Thyroid gland (tissue), 4 donors: Measurements from ENCODE around the gene CBLB. TPM values are rescaled to one million over a fixed set of nuclear protein-coding genes. Genes with fewer than 3 reads are reported as not detected.

Experiments used
- DNase-seq, 2 donors: peaks; one replicate each; pipeline ENCODE4 v3.0.0-alpha.2; 2019
- H3K27ac ChIP-seq, 3 donors: fragments of 200-600 bp; sonication (generic); 1 replicate in 2 of 3; 2 replicates in 1 of 3; pipeline ENCODE4 v1.5.1; 2016 to 2019; ENCODE audit warnings: mild to moderate bottlenecking in 1 of 3, moderate library complexity in 1 of 3
- H3K27me3 ChIP-seq: fragments of 200-600 bp; sonication (generic); one replicate; pipeline ENCODE4 v1.5.1; 2019
- H3K36me3 ChIP-seq, 2 donors: fragments of 200-600 bp; sonication (generic); one replicate each; pipeline ENCODE4 v1.5.1; 2016 to 2019
- H3K4me1 ChIP-seq, 2 donors: fragments of 200-600 bp; sonication (generic); one replicate each; pipeline ENCODE4 v1.5.1; 2017 to 2019
- H3K4me3 ChIP-seq, 3 donors: fragments of 200-600 bp; sonication (generic); replicated peaks in 1 of 3; 1 replicate in 2 of 3; 2 replicates in 1 of 3; pipeline ENCODE4 v1.5.1; 2016; ENCODE audit warnings: mild to moderate bottlenecking in 1 of 3
- H3K9me3 ChIP-seq: fragments of 200-600 bp; sonication (generic); one replicate; pipeline ENCODE4 v1.5.1; 2017
- POLR2A ChIP-seq, 2 donors: fragments of 450-650 bp; IDR thresholded peaks; one replicate each; pipeline ENCODE4 v1.6.1; 2017; ENCODE audit warnings: antibody characterized with exemption in 2 of 2, mild to moderate bottlenecking in 2 of 2, moderate library complexity in 1 of 2
- WGBS, 2 donors: methylation state at CpG; one replicate each; pipeline ENCODE4 v1.1.5; 2017; 5-methylcytosine and 5-hydroxymethylcytosine counted together
- intact Hi-C: fragments of 100-400 bp; cut with DNase I; formaldehyde crosslinking; loops from one replicate; pipeline ENCODE4 v1.15.1; 2023
- total RNA-seq, 4 donors: library from RNA; depleted of rRNA; stranded (reverse); fragments of >200 nt; gene quantifications; one replicate each; pipeline ENCODE4 v1.2.3, GENCODE V29; 2016
- TF ChIP-seq, protein P1 (sequence below), 6 experiments: fragments of 200-600 bp in 3 of 6; fragments of 450-650 bp in 3 of 6; sonication (generic) in 3 of 6; IDR thresholded peaks; one replicate each; pipeline ENCODE4 v1.5.1; 2016 to 2019; ENCODE audit warnings: antibody characterized with exemption in 6 of 6, mild to moderate bottlenecking in 2 of 6, inconsistent platforms in 1 of 6, moderate library complexity in 1 of 6

Gene CBLB
- total RNA-seq, 4 donors from 2014 or later, result 61.8 to 119 (median 83.4) TPM

DNA sequence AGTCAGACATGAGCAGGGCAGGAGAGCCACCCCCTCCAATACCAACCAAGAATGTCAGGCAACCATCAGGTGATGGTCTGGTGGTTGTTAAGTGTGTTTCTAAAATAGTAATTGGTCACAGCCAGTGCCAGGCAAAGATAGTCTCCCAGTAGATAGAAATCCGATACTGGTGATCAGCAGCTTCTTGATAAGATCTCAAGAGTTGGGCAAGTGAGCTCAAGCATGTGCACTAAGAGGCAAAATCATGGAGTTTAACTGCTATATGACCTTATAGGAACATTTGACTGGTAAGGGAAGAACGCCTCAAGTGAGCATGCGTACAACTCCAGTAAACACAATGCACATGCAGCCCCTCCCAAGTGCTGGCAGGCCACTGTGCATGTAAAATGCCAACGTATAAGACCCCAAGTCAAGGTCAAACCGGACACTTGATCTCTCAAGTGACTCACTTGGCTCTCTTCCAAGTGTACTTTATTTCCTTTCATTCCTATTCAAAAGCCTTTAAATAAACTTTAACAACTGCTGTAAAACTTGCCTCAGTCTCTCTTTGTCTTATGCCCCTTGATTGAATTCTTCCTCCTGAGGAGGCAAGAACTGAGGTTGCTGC is 36.0 kb upstream of the CBLB start:
- Histone ChIP-seq H3K36me3 (no peaks in the 10 kb centered on the region), H3K27ac (peak overlapping the region; percentile 48 to 85 (median 58)), H3K4me1 (peaks cover 28 to 39% of the 10 kb centered on the region in 2 donors), H3K9me3 (no peaks in the 10 kb centered on the region), H3K4me3 (no peak overlapping the region), H3K27me3 (no peaks in the 10 kb centered on the region)
- TF ChIP-seq POLR2A (IDR thresholded peaks at IDR 0.05), result no peak
- TF ChIP-seq, protein P1, sequence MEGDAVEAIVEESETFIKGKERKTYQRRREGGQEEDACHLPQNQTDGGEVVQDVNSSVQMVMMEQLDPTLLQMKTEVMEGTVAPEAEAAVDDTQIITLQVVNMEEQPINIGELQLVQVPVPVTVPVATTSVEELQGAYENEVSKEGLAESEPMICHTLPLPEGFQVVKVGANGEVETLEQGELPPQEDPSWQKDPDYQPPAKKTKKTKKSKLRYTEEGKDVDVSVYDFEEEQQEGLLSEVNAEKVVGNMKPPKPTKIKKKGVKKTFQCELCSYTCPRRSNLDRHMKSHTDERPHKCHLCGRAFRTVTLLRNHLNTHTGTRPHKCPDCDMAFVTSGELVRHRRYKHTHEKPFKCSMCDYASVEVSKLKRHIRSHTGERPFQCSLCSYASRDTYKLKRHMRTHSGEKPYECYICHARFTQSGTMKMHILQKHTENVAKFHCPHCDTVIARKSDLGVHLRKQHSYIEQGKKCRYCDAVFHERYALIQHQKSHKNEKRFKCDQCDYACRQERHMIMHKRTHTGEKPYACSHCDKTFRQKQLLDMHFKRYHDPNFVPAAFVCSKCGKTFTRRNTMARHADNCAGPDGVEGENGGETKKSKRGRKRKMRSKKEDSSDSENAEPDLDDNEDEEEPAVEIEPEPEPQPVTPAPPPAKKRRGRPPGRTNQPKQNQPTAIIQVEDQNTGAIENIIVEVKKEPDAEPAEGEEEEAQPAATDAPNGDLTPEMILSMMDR (IDR thresholded peaks at IDR 0.05), result no peak
- intact Hi-C loops, result no loop called here
- peak; percentile 22 to 33 for DNase-seq
- 34 to 39% methylated on average over 5 of the region's 5 CpGs for WGBS, 2 donors

DNA sequence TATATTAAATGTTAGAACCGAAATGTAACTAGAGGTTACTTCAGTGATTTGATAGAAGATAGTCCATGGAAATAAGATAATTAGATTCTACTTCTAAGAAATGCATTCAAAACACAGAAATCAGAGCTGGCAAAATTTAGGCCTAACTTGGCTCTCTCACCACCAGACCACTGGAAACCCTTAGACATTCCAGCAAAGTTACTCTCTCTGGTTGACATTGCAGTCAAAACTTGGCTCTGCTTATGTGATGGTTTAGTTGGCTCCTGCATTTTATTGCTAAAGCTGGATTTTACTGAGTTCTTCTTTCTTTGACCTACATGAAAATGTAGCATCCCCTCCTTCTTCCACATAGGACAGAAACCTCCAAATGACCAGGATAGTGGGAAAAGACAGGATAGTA is 35.4 kb upstream of the CBLB start:
- H3K4me1 ChIP-seq, result peaks cover 28 to 39% of the 10 kb centered on the region in 2 donors
- H3K9me3 ChIP-seq, result no peaks in the 10 kb centered on the region
- intact Hi-C loops, result no loop called here
- H3K27ac ChIP-seq, result peak overlapping the region; percentile 48 to 85 (median 58)
- no peak for DNase-seq
- WGBS, 2 donors, result 97% methylated on average over 1 of the region's 1 CpG
- no peak overlapping the region for H3K4me3 ChIP-seq
- no peaks in the 10 kb centered on the region for H3K36me3 ChIP-seq
- TF ChIP-seq, protein P1 (IDR thresholded peaks at IDR 0.05), result no peak
- TF ChIP-seq POLR2A (IDR thresholded peaks at IDR 0.05), result no peak
- H3K27me3 ChIP-seq, result no peaks in the 10 kb centered on the region

DNA sequence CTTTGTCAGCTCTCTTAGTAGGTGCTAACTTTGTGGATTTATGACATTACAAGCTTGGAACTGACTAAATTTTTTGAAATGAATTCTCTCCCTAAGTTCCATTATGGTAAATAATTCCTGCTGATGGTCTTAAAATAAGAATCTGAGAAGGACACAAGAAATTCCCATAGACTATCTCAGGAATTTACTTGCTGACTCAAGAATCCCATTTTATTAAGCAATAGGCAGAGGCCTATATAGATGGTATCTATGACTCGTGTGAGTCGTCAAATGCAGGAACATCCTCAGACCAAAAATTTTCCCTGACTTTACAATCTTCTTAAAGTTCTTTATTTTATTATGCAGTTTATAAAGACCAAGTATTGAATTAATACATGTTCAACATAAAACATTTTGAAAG is 30.7 kb upstream of the CBLB start:
- DNase-seq, result no peak
- H3K27me3 ChIP-seq, result no peaks in the 10 kb centered on the region
- intact Hi-C loops, result no loop called here
- H3K4me1 ChIP-seq, result peaks cover 0 to 7% of the 10 kb centered on the region in 2 donors
- H3K36me3 ChIP-seq, result no peaks in the 10 kb centered on the region
- WGBS, 2 donors, result 89 to 95% methylated on average over 2 of the region's 2 CpGs
- no peaks in the 10 kb centered on the region for H3K9me3 ChIP-seq
- H3K27ac ChIP-seq, result no peak overlapping the region
- no peak for TF ChIP-seq POLR2A (IDR thresholded peaks at IDR 0.05)
- TF ChIP-seq, protein P1 (IDR thresholded peaks at IDR 0.05), result no peak
- H3K4me3 ChIP-seq, result no peak overlapping the region

DNA sequence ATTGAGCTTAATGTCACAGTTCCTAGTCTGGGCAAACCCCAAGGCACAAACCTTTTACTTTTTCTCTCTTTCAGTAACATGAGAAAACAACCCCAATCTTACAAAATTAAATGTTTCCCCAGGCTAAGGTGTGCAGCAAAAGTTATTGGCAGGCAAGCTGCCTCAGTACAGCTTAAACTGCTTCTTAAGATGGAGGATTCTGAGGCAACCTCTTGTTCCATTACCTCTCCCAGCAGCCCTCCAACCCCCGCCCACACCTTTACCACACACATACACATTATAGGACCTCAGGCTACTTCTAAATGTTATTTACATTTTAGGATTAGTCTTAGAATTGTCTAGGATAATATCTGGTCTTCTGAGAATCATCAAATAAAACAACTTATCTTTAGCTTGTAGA is 22.3 kb upstream of the CBLB start:
- Histone ChIP-seq H3K27ac (no peak overlapping the region), H3K4me3 (no peak overlapping the region), H3K27me3 (no peaks in the 10 kb centered on the region), H3K36me3 (no peaks in the 10 kb centered on the region), H3K9me3 (no peaks in the 10 kb centered on the region), H3K4me1 (no peaks in the 10 kb centered on the region)
- intact Hi-C loops, result no loop called here
- 87 to 100% methylated on average over 1 of the region's 1 CpG for WGBS, 2 donors
- DNase-seq, result no peak
- TF ChIP-seq, protein P1 (IDR thresholded peaks at IDR 0.05), result no peak
- no peak for TF ChIP-seq POLR2A (IDR thresholded peaks at IDR 0.05)

DNA sequence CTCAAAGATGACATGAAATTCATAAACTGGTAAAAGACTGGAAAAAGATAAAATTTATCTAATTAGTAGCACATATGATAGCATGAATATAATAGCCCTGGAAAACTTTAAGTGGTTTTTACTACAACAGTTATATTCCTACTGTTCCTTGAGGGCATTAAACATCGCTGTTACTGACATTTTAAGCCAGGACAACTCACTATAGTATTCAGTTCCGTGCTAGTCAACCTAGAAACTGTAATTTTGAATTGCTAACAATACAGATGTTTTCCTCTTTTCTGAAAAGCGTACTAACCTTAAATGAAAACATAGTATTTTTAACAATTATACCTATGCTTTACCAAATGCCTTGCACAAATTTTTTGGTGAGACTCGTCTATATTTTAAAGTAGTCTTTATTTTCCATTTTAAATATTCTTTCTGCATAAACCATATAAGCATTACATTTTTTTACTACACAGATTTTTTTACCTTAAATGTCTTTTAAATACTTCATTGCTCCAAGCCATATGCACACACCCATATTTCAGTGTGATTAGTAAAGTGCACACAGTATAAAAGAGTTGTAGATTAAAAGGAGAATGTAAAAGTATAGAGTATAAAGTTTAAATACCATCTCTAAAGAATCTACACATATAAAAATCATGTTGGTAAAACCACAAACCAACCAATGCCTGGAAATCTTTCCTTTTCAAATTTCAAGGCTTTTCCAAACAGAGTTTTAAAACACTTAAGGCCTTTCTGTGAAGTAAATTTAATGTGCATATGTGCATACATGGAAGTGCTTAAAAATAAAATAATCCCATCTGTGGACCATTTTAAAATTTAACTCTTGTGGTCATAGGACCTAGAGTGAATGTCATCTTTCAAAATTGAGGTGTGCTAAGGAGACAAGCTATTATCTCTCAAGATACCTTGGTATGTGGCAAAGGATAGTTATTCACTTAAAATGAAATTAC is 20.1 kb upstream of the CBLB start:
- Histone ChIP-seq H3K27ac (no peak overlapping the region), H3K27me3 (no peaks in the 10 kb centered on the region), H3K4me1 (peaks cover 0 to 3% of the 10 kb centered on the region in 2 donors), H3K4me3 (no peak overlapping the region), H3K9me3 (no peaks in the 10 kb centered on the region), H3K36me3 (no peaks in the 10 kb centered on the region)
- intact Hi-C loops, result no loop called here
- TF ChIP-seq POLR2A (IDR thresholded peaks at IDR 0.05), result no peak
- TF ChIP-seq, protein P1 (IDR thresholded peaks at IDR 0.05), result no peak
- no peak for DNase-seq
- WGBS, 2 donors, result 84 to 98% methylated on average over 4 of the region's 4 CpGs
